HUES48 (cell line): ENCODE results near the gene NAV1.
"Not testable (repeated sequence)": the region's sequence is repeated elsewhere in the genome, so short reads cannot be mapped to it uniquely, and the experiment has no call there.

Source experiments
- H3K27ac ChIP-seq: one replicate; pipeline ENCODE4 v1.7.0; 2013; ENCODE audit warnings: low read depth, low read length, inconsistent platforms
- H3K27me3 ChIP-seq: 2 replicates; pipeline ENCODE4 v1.6.1; 2013; ENCODE audit warnings: mild to moderate bottlenecking, low read length; ENCODE audit not compliant: control insufficient read depth, insufficient read depth
- H3K36me3 ChIP-seq: 2 replicates; pipeline ENCODE4 v1.6.1; 2013; ENCODE audit warnings: low read length; ENCODE audit not compliant: control insufficient read depth, insufficient read depth
- H3K4me1 ChIP-seq: 2 replicates; pipeline ENCODE4 v1.6.1; 2013; ENCODE audit warnings: mild to moderate bottlenecking, low read length; ENCODE audit not compliant: control insufficient read depth, insufficient read depth
- H3K4me3 ChIP-seq: 2 replicates; pipeline ENCODE4 v1.5.1; 2013; ENCODE audit warnings: mild to moderate bottlenecking, low read depth, low read length
- H3K9ac ChIP-seq: 2 replicates; pipeline ENCODE4 v1.6.1; 2013; ENCODE audit warnings: mild to moderate bottlenecking, low read depth, low read length, moderate library complexity
- H3K9me3 ChIP-seq: 2 replicates; pipeline ENCODE4 v1.6.1; 2013; ENCODE audit warnings: low read length; ENCODE audit not compliant: control insufficient read depth, insufficient read depth

Gene NAV1, protein sequence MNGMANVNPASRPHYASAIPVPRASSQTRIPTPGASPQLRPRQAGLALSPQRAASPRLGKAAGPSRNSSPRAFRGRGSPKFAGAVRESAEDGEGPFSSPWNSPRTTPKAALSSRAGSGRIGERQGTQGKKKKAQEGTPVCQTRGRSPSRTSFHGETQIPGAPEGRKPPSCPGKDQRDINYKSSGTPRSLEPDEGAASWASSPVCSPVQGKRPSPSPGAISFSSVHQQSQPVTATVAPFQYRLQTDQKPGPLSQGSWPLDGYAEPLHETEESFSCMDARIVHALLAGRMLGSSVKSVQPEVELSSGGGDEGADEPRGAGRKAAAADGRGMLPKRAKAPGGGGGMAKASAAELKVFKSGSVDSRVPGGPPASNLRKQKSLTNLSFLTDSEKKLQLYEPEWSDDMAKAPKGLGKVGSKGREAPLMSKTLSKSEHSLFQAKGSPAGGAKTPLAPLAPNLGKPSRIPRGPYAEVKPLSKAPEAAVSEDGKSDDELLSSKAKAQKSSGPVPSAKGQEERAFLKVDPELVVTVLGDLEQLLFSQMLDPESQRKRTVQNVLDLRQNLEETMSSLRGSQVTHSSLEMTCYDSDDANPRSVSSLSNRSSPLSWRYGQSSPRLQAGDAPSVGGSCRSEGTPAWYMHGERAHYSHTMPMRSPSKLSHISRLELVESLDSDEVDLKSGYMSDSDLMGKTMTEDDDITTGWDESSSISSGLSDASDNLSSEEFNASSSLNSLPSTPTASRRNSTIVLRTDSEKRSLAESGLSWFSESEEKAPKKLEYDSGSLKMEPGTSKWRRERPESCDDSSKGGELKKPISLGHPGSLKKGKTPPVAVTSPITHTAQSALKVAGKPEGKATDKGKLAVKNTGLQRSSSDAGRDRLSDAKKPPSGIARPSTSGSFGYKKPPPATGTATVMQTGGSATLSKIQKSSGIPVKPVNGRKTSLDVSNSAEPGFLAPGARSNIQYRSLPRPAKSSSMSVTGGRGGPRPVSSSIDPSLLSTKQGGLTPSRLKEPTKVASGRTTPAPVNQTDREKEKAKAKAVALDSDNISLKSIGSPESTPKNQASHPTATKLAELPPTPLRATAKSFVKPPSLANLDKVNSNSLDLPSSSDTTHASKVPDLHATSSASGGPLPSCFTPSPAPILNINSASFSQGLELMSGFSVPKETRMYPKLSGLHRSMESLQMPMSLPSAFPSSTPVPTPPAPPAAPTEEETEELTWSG (N-terminal part only)

DNA sequence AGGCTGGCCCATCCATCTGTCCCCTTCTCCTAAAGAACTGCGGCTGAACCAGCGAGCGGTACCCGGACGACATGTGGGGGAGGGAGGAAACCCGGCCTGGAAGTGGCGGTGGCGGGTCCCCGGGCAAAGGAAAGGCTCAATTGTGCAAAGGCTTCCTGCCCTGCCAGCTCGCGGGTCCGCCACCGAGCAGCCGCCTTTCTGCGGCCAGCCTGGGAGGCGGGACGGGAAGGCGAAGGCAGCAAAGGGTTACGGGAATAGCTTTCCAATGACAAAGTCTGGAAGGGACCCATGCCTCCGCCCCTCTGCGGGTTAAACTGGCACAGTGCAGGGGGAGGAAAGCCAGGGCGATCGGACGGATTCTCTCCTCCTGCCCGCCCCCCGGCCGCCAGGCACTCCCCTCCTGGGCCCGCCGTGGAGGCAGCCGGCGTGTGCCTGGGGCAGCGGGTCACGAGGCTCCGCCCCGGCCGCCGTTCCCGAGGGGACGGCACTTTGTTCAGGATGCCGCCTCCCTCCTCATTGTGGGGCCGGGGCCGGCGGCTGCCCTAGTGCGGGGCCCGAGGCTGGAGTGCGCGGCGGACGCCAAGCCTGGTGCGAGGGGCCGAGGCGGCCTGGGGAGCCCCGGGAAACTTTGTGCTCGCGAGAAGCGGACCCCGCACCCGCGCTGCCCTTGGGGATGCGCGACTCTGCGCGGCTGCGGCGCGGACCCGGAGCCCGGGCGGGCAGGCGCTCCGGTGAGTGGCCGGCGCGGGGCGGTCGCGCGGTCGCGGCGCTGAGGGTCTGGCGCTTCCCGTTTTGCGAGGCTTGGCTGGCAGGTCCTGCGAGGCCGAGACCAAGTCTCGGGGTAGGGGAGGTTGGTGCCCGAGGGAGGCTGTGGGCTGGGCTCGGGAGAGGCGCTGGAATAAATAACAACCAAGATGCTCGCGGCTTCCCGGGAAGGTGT, at the start of gene NAV1:
Gene NAV1 (plus strand): TSS at position 516 of the 940 bp plus-strand sequence. CDS start 83,758 bp downstream, outside the sequence.
- no peaks in the 10 kb centered on the region for H3K9me3 ChIP-seq
- H3K4me1 ChIP-seq: peaks cover 14% of the 10 kb centered on the region
- 0 out of 2 replicates have a peak within 1 kb of the TSS, but pooled peaks have one; percentile 27 for H3K9ac ChIP-seq
- no peaks in the 10 kb centered on the region for H3K36me3 ChIP-seq
- peaks cover 64% of the 10 kb centered on the region for H3K27me3 ChIP-seq
- H3K27ac ChIP-seq: peak within 1 kb of the TSS; percentile 73
- peak within 1 kb of the TSS; percentile 82 for H3K4me3 ChIP-seq

DNA sequence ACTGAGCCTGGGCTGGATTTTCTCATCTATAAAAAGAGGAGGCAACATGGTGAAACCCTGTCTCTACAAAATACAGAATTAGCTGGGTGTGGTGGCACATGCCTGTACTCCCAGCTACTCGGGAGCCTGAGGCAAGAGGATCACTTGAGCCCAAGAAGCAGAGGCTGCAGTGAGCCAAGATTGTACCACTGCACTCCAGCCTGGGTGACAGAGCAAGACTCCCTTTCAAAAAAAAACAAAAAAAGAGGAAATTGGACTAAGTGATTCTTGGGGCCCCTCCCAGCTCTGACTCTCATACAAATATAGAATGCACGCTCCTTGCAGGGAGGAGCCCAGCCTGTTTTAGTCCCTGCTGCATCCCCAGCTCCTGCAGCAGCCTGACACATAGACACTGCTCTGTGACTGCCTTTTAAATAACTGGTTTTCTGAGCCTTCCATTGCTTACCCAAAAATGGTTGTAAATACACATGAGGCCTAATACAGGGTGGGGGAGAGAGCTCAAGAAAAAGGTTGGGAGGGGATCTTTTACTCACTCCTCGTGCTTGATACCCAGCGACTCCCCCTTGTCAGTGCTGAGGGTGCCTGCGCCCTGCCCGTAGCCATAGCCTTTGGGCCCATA, 49.2 kb upstream of the NAV1 start:
- no peaks in the 10 kb centered on the region for H3K36me3 ChIP-seq
- H3K27me3 ChIP-seq: no peaks in the 10 kb centered on the region
- H3K9me3 ChIP-seq: no peaks in the 10 kb centered on the region
- no peak overlapping the region for H3K4me3 ChIP-seq
- H3K9ac ChIP-seq: no peak overlapping the region
- H3K27ac ChIP-seq: no peak overlapping the region
- H3K4me1 ChIP-seq: peaks cover 6% of the 10 kb centered on the region; the same call in 1 of the 2 replicates

DNA sequence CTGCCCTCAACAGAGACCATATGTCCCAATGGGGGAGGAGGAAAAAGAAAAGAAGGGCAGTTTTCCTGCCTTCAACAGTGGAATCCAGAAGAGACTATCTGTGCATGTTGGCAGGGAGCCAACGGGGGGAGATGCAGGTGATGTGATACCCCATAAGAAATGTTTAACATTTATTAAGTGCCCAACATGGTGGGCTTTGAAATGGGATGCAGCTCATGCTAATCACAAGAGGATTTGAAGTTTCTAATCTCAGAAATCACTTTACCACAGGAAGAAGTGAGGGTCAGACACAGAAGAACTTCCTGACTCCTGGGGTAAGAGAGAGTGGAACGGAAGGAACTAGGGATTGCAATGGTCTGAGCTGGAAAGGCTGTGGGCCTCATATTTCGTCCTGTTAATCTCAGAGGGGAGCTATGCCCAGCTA, 48.2 kb upstream of the NAV1 start:
- Histone ChIP-seq H3K27ac (no peak overlapping the region), H3K9ac (no peak overlapping the region)

DNA sequence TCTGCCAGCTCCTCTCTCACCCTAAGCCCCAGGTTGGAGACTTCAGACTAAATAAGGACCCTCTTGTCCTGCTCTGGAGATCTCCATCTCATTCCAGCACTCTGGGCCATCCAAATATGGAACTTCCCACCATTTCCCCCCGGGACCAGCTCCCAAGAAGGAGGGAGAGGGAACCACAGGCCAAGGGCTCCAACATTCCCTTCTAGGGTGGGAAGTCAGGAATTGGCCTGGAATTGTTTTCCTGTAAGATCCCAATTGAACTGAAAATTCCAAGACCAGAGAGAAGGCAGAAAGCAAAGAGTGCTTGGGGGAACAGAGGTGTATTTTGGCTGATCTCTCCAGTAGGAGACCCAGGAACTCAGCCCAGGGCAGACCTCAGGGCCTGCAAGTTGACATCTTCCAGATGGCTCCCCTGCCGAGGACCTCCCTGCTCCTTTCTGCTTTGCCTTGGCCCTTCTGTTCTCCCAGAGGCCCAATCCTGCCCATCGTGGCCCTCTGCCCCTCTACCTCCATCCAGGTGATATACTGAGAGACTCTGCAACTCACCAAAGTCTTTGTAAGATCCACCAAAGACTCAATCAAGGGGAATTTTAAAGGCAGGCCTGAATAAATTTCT, 46.9 kb upstream of the NAV1 start:
- no peaks in the 10 kb centered on the region for H3K36me3 ChIP-seq
- H3K27ac ChIP-seq: no peak overlapping the region
- no peaks in the 10 kb centered on the region for H3K9me3 ChIP-seq
- H3K9ac ChIP-seq: no peak overlapping the region
- H3K27me3 ChIP-seq: no peaks in the 10 kb centered on the region
- peaks cover 6% of the 10 kb centered on the region; the same call in 1 of the 2 replicates for H3K4me1 ChIP-seq
- H3K4me3 ChIP-seq: no peak overlapping the region

More for the DNA sequence above, 48.2 kb upstream of the NAV1 start:
- Histone ChIP-seq H3K4me3 (no peak overlapping the region), H3K27me3 (no peaks in the 10 kb centered on the region), H3K36me3 (no peaks in the 10 kb centered on the region), H3K9me3 (no peaks in the 10 kb centered on the region), H3K4me1 (peaks cover 6% of the 10 kb centered on the region; the same call in 1 of the 2 replicates)

DNA sequence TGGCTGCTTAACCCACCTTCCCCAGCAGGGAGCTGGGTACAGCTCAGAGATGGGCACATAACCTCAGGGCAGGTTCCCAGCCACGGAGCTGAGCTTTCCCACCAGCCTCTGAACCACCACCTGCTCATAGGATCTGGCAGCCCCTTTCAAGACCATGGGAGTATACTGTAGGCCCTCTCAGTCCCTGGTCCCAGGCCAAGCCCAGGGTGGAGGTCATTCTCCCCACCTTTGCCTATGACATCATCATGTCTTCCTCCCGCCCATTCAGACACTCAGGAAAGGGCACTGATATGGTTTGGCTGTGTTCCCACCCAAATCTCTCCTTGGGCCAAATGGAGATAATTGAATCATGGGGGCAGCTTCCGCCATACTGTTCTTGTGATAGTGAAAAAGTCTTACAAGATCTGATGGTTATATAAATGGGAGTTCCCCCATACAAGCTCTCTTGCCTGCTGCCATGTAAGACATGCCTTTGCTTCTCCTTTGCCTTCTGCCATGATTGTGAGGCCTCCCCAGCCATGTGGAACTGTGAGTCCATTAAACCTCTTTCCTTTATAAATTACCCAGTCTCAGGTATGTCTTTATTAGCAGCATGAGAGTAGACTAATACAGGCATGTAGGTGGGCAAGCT, 45.8 kb upstream of the NAV1 start:
- H3K36me3 ChIP-seq, H3K9me3 ChIP-seq, H3K27ac ChIP-seq, H3K27me3 ChIP-seq, H3K9ac ChIP-seq, H3K4me3 ChIP-seq, H3K4me1 ChIP-seq: not testable (repeated sequence)

DNA sequence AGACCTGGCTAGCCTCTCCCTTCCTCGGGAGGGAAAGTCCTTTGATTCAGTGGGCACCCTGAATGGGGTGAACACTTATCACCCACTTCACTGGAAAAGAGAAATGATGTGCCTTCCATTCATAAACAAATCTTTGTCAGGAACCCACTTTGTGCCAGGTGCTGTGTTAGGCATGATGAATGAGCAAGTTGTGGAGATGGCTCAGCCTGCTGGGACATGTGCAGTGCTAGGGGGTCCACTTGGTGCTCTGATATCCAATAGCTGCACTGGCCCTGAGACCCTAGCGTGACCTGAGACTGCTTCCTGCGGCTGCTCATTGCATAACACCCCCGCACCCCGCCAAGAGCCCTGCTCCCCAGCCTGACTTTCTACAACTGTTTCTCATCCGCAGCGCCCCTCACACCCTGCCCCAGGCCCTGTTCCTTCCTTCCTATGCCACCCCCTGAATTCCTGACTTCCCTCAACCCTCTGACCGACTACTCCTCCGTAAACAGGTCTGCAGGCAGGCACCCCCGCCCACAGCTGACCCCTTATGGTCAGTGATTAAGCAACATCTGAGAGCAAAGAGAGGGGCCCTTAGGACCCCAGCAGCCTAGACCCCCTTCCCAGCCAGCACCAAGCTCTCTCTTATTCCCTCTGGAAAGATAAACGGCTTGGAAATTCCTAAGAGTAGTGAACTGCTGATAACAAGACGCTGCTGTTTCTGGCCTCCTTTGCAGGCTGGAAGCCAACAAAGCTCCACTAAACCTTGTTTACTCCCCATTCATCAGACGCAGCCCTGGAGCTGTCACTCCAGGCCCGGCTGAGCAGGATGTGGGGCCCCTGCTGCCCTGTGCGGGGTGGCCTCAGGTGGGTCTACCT, 44.9 kb upstream of the NAV1 start:
- no peak overlapping the region for H3K4me3 ChIP-seq
- peak overlapping the region; percentile 30 for H3K27ac ChIP-seq
- H3K9me3 ChIP-seq: no peaks in the 10 kb centered on the region
- H3K27me3 ChIP-seq: no peaks in the 10 kb centered on the region
- no peaks in the 10 kb centered on the region for H3K36me3 ChIP-seq
- no peak overlapping the region for H3K9ac ChIP-seq
- peaks cover 6% of the 10 kb centered on the region; the same call in 1 of the 2 replicates for H3K4me1 ChIP-seq

DNA sequence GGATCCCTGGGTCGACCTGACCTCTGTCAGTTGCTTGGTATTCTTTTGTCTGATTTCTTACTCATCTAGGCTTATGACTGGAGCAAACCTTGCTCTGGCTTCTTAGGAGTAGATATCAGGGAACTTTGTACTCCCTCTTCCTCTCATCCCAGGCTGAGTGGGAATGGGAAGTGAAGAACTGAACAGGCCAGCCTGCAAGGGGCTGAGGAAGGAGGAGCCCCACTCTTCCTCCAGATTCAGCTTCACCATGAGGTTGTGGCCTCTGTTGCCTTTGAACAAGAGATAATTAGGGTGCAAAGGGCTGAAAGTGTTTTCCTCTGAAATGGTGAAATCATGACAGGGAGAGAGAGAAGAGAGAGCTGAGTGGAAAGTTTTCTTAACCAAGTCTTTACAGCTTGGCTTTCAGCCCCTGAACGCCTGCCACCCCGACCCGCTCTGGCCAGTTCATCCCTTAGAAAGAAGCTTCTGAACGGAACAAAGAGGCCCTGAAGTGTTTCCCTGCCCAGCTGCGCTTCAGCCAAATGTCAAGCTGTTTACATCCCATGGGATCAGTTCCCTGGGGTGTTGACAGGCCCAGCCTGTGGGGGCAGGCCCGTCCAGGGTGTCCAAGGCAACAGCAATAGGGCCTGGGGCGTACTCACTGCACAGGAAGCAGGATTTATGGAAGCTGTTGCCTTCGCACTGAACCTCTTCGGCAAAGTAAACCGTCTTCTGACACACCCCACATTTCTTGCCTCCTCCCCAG, 43.2 kb upstream of the NAV1 start:
- no peaks in the 10 kb centered on the region for H3K27me3 ChIP-seq
- H3K9me3 ChIP-seq: no peaks in the 10 kb centered on the region
- no peak overlapping the region for H3K27ac ChIP-seq
- H3K4me1 ChIP-seq: peaks cover 14% of the 10 kb centered on the region; the same call in 1 of the 2 replicates
- no peak overlapping the region for H3K4me3 ChIP-seq
- H3K9ac ChIP-seq: no peak overlapping the region
- H3K36me3 ChIP-seq: no peaks in the 10 kb centered on the region

DNA sequence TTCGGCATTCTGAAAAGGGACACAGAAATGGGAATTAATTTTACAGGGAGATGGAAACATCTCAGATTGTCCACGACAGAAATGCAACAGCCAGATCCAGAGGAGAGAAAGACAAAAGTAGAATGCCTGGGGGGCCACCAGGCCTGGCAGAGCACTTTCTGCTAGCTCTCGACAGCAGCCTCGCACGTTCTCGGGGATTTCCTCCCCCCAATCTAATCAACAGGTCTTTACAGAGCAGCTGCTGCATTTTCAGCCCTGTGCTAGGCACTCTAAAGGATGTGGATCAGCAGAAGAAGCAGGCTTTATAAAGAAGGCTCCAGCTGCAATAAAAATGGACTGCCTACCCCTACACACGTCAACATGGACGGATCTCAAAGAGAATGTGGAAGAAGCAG, 42.6 kb upstream of the NAV1 start:
- Histone ChIP-seq H3K4me3 (no peak overlapping the region), H3K27me3 (no peaks in the 10 kb centered on the region), H3K27ac (no peak overlapping the region), H3K4me1 (peaks cover 20% of the 10 kb centered on the region), H3K9me3 (no peaks in the 10 kb centered on the region), H3K9ac (no peak overlapping the region), H3K36me3 (no peaks in the 10 kb centered on the region)
